OCI-LY3 (cell line): ENCODE results near the gene STMN3.

ENCODE experiments used
- H2AFZ ChIP-seq: fragments of 200-600, 300-600 bp; shearing (Covaris generic); 2 replicates; pipeline ENCODE4 v1.6.0; 2014; ENCODE audit warnings: antibody characterized with exemption, low read depth, low read length
- H3K27ac ChIP-seq: fragments of 200-600, 300-600 bp; sonication (generic); 2 replicates; pipeline ENCODE4 v1.5.1; 2014; ENCODE audit warnings: mild to moderate bottlenecking, low read length, moderate library complexity, mixed read lengths
- H3K27me3 ChIP-seq: fragments of 200-600, 300-600 bp; sonication (generic); 2 replicates; pipeline ENCODE4 v1.6.1; 2014; ENCODE audit warnings: low read depth, low read length, mixed read lengths
- H3K36me3 ChIP-seq: fragments of 200-600, 300-600 bp; sonication (generic); replicated peaks from 2 replicates; pipeline ENCODE3; 2014; ENCODE audit warnings: low read depth, low read length, mixed read lengths
- H3K4me1 ChIP-seq: fragments of 300-600, 200-600 bp; sonication (generic); 2 replicates; pipeline ENCODE4 v1.6.1; 2014; ENCODE audit warnings: low read length, mixed read lengths
- H3K4me2 ChIP-seq: fragments of 200-600, 300-600 bp; sonication (generic); 2 replicates; pipeline ENCODE4 v1.6.1; 2014; ENCODE audit warnings: low read length, mixed read lengths
- H3K4me3 ChIP-seq: fragments of 300-600, 200-600 bp; sonication (generic); 2 replicates; pipeline ENCODE4 v1.5.1; 2014; ENCODE audit warnings: antibody characterized with exemption, mild to moderate bottlenecking, low read length, moderate library complexity
- H3K79me2 ChIP-seq: fragments of 300-600, 200-600 bp; shearing (Covaris generic); 2 replicates; pipeline ENCODE4 v1.6.1; 2014; ENCODE audit warnings: mild to moderate bottlenecking, low read length, mixed read lengths
- H3K9ac ChIP-seq: fragments of 300-600, 200-600 bp; shearing (Covaris generic); 2 replicates; pipeline ENCODE4 v1.6.0; 2014; ENCODE audit warnings: mild to moderate bottlenecking, low read length, moderate library complexity
- H3K9me3 ChIP-seq: fragments of 200-600, 300-600 bp; shearing (Covaris generic); 2 replicates; pipeline ENCODE4 v1.6.1; 2014; ENCODE audit warnings: low read length, mixed read lengths; ENCODE audit not compliant: insufficient read depth
- H4K20me1 ChIP-seq: fragments of 200-600, 300-600 bp; sonication (generic); 2 replicates; pipeline ENCODE4 v1.6.1; 2016; ENCODE audit warnings: low read length, mixed read lengths; ENCODE audit not compliant: insufficient read depth
- CTCF ChIP-seq: fragments of 200-600, 300-600 bp; sonication (generic); IDR thresholded peaks from 2 replicates; pipeline ENCODE4 v1.5.1; 2014; ENCODE audit warnings: antibody characterized with exemption, low read length, low read depth
- EZH2phosphoT487 ChIP-seq: fragments of 200-600 bp; shearing (Covaris generic); IDR thresholded peaks from 2 replicates; pipeline ENCODE4 v1.6.1; 2018; ENCODE audit warnings: antibody characterized with exemption, mixed run types, low read depth

The STMN3 gene

GRCh38 chr20:63682384-63683139 is 29.3 kb upstream of the STMN3 start:
- Histone ChIP-seq H3K27me3 (no peaks in the 10 kb centered on the region), H3K4me3 (no peak overlapping the region), H3K9me3 (no peaks in the 10 kb centered on the region), H3K4me2 (no peak overlapping the region), H3K27ac (no peak overlapping the region), H3K9ac (no peak overlapping the region), H4K20me1 (no peaks in the 10 kb centered on the region), H3K36me3 (no peaks in the 10 kb centered on the region), H3K4me1 (no peaks in the 10 kb centered on the region), H2AFZ (no peak overlapping the region), H3K79me2 (no peaks in the 10 kb centered on the region)
- no peak for TF ChIP-seq EZH2phosphoT487
- TF ChIP-seq CTCF = no peak

- Histone ChIP-seq H3K4me1 (no peaks in the 10 kb centered on the region), H3K27me3 (no peaks in the 10 kb centered on the region), H3K36me3 (no peaks in the 10 kb centered on the region), H3K27ac (no peak overlapping the region), H2AFZ (no peak overlapping the region), H3K79me2 (no peaks in the 10 kb centered on the region), H3K4me3 (no peak overlapping the region), H3K4me2 (no peak overlapping the region), H4K20me1 (no peaks in the 10 kb centered on the region), H3K9me3 (no peaks in the 10 kb centered on the region), H3K9ac (no peak overlapping the region)
- TF ChIP-seq CTCF = no peak
- no peak for TF ChIP-seq EZH2phosphoT487
Measured at GRCh38 chr20:63681609-63682142, 28.5 kb upstream of the STMN3 start.

- Histone ChIP-seq H3K79me2 (no peaks in the 10 kb centered on the region), H3K9me3 (no peaks in the 10 kb centered on the region), H2AFZ (no peak overlapping the region), H3K4me2 (no peak overlapping the region), H3K27me3 (no peaks in the 10 kb centered on the region), H3K4me1 (no peaks in the 10 kb centered on the region), H4K20me1 (no peaks in the 10 kb centered on the region), H3K4me3 (no peak overlapping the region), H3K27ac (no peak overlapping the region), H3K9ac (no peak overlapping the region), H3K36me3 (peaks cover under 1% of the 10 kb centered on the region)
- TF ChIP-seq CTCF = no peak
- TF ChIP-seq EZH2phosphoT487 = no peak
Measured at GRCh38 chr20:63680857-63681608, 27.8 kb upstream of the STMN3 start.

GRCh38 chr20:63680427-63680826 is 27.2 kb upstream of the STMN3 start:
- Histone ChIP-seq H3K4me2 (no peak overlapping the region), H3K79me2 (no peaks in the 10 kb centered on the region), H3K36me3 (peaks cover 5% of the 10 kb centered on the region), H4K20me1 (no peaks in the 10 kb centered on the region), H3K27me3 (no peaks in the 10 kb centered on the region), H3K4me1 (no peaks in the 10 kb centered on the region), H2AFZ (no peak overlapping the region), H3K27ac (no peak overlapping the region), H3K9ac (no peak overlapping the region), H3K9me3 (no peaks in the 10 kb centered on the region), H3K4me3 (no peak overlapping the region)
- TF ChIP-seq CTCF = no peak
- no peak for TF ChIP-seq EZH2phosphoT487
